GF-D8 (cell line): Measurements from ENCODE around the gene RASL12.
"Not testable (repeated sequence)": the region's sequence is repeated elsewhere in the genome, so short reads cannot be mapped to it uniquely, and the experiment has no call there.

Experiments used
- DNase-seq: peaks from one replicate; lab custom pipeline; 2025; lab: John Stamatoyannopoulos, UW

The RASL12 gene, protein sequence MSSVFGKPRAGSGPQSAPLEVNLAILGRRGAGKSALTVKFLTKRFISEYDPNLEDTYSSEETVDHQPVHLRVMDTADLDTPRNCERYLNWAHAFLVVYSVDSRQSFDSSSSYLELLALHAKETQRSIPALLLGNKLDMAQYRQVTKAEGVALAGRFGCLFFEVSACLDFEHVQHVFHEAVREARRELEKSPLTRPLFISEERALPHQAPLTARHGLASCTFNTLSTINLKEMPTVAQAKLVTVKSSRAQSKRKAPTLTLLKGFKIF

GRCh38 chr15:65067645-65068402, at the start of gene RASL12:
Gene RASL12, minus strand, starts transcription at chr15:65067991. Its CDS starts 156 bp downstream, at chr15:65067835.
- no peak for DNase-seq

GRCh38 chr15:65115542-65115941, 47.8 kb upstream of the RASL12 start:
- no peak for DNase-seq

DNA sequence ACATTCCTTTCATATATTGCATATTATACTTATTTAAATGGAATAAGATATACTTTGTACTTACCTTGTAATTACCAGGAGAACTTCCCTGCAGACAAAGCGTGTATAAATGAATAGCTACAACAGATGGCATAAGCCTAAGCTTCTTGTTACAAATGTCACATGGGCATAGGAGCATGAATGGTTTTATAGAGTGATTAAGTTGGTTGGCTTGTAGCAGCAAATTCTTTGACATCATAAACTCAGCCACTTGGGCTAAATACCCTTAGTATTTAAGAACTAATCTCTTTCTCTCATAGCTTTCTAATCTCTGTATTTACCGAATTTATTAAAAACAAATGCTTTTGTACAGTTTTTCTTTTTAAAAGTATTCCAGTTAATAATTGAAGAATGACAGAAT, 47.3 kb upstream of the RASL12 start, which contains the start of gene UBAP1L:
TSS of gene UBAP1L (minus strand) at position 115 of the 400 bp plus-strand sequence. CDS start 8,985 bp downstream, outside the sequence.
- DNase-seq: no peak

GRCh38 chr15:65110676-65111292, 43.0 kb upstream of the RASL12 start:
- no peak for DNase-seq

DNA sequence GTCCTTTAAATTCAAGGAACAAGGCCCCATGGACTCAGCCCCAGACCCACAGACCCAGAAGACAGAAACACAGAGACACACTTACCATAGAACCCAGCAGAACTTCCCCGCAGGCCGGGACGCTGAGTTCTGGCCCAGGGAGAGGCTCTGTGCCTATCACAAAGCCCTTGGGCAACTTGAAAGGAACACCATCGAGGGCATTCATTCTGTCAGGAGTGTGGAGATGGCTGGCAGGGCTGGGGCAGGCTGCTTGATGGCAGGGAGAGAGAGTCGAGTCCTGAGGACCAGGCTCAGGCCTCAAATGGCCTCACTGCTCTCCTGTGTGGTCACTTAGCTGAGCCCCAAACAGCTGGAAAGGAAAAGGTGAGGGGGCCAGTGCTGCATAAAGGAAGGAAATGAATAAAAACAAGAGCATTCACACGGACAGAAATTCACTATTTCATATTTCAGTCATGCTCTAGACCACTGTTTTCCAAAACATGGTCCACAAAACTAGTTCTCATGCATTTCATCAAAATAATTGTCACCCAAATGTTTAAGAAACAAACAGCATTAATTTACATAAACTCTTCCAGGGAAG, 38.3 kb upstream of the RASL12 start:
- no peak for DNase-seq

GRCh38 chr15:65105038-65105437, 37.2 kb upstream of the RASL12 start:
- no peak for DNase-seq

DNA sequence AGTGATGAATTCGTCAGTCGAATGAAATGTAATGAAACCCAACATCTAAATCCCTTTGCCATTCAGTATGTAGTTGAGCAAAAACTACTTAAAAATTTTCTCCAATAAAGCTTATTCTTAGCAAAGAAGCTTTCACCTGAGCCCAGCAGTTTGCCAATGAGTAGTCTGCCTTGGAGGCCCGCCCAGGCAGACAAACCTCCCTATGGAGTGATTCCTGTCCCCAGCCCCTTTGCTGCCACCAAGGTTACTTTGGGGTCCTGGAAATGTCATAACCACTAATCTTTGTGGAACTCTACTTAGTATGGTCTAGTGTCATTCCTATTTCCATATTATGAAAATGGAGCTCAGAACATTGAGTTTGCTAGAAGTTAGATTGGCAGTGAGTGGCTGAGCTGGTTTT, 35.1 kb upstream of the RASL12 start:
- DNase-seq: no peak

- no peak for DNase-seq
Measured at GRCh38 chr15:65101891-65102708, 34.3 kb upstream of the RASL12 start.

- no peak for DNase-seq
Measured at GRCh38 chr15:65101411-65101890, 33.7 kb upstream of the RASL12 start.

GRCh38 chr15:65100442-65100841, 32.7 kb upstream of the RASL12 start:
- no peak for DNase-seq

GRCh38 chr15:65099801-65100200, 32.0 kb upstream of the RASL12 start:
- DNase-seq: not testable (repeated sequence)

GRCh38 chr15:65099336-65099735, 31.5 kb upstream of the RASL12 start:
- no peak for DNase-seq

- DNase-seq: no peak
Measured at GRCh38 chr15:65097651-65098263, 30.0 kb upstream of the RASL12 start.

DNA sequence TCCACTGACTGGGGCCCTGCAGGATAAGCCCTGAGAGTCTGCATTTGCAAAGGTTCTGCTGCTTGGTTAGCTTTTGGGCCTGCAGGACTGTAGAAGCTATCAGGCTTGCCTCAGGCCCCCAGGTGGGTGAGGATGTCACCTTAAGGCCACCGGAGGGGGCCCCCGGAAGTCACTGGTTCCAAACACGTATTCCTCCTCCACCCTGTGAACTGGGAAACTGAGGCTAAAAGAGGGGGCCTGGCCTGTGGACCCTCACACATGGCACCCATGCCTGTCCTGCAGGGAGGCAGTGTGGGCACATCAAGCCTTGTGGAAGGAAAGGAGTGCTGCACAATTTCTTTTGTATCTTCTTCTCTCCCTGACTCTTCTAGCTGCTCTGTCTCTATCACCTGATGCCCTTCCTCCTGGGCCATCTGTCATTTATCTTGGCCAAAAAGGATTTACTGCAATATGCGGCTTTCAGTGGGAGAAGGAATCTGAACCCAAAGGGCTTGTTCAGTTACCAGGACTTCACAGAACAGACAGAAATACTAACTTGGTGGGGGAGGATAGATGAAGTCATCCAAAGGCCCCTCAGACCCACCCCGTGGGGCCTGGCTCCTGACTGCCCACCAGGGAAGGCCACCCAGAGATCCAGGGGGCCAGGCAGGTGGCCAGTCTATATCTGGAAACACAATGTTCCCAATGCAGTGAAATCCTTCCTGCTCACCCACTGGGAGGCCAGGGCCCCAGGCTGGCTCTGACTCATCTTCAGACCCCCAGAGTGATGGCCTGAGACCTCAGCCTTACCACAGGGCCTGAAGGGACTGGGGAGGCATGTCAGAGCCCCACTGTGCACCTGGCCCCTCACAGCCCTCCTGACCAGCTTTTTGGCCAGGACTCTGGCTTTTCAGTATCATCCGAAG, 28.9 kb upstream of the RASL12 start:
- no peak for DNase-seq

- no peak for DNase-seq
Measured at GRCh38 chr15:65095747-65096104, 27.9 kb upstream of the RASL12 start.

- no peak for DNase-seq
Measured at GRCh38 chr15:65095011-65095746, 27.4 kb upstream of the RASL12 start.

DNA sequence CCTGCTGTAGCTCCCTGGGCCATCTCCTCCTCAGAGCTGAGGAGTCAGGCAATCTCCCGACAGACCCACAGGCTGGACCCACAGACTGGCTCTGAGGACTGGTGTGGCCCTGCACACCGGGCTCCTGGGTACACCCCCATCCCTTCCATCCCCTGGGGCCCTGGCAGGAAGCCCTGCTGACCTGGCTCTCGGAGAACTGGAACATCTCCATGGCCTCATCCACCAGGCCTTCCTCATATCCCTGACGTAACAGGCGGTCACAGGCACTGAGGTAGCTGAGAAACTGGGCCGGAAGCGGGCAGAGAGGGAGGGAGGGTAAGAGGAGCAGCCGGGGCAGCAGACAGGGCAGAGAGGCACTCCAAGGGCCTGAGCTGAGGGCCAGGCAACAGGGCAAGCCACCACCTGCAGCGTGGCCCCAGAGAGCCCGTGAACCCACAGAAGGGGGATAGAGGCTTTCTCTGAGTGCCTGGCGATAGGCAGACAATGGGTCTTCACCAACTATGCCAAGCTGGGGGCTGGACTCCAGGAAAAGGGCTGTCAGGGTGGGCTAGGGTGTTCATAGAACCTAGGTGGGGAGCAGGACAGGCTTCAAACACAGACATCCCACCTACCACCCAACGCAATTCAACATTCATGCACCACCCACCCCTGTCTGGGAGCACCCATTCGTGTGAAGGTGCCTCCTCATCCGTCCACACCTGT, 26.7 kb upstream of the RASL12 start:
- no peak for DNase-seq

DNA sequence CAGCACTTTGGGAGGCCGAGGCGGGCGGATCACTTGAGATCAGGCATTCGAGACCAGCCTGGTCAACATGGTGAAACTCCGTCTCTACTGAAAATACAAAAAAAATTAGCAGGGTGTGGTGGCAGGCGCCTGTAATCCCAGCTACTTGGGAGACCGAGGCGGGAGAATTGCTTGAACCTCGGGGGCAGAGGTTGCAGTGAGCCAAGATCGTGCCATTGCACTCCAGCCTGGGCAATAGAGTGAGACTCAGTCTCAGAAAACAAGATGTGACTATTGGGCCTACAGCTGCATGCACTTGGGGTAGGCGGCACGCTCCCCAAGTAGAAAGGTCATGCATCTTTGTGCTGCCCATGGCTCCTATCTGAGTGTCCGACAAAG, 26.0 kb upstream of the RASL12 start:
- not testable (repeated sequence) for DNase-seq
